HG03095 (cell line): ENCODE results near the gene C1QTNF3.
"Not testable (repeated sequence)": the region's sequence is repeated elsewhere in the genome, so short reads cannot be mapped to it uniquely, and the experiment has no call there.

Experiments
- ATAC-seq: cut with Tn5 transposase; IDR thresholded peaks from one replicate; pipeline ENCODE4 v1.9.1; 2021; ENCODE audit warnings: moderate library complexity; ENCODE audit not compliant: unreplicated experiment

C1QTNF3 gene

DNA sequence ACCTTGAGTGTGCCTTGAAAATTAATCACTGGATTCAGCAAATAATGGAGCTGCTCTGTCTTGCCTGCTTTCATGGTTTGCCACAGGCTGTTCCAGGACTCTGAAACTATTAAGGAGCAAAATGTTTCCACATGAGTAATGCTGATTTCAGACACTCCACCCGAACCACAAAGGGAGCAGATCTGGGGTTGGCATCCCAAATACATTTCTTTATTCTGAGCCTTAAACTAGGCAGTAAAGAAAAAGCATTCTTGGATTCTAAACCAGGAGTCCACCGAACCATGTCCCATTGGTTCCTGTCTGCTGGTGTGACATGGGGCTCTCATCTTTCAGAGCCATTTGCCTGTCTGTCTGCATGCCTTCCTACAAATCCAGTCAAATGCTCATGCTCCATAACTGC lies 10.1 kb upstream of the C1QTNF3 start:
- no peak for ATAC-seq

DNA sequence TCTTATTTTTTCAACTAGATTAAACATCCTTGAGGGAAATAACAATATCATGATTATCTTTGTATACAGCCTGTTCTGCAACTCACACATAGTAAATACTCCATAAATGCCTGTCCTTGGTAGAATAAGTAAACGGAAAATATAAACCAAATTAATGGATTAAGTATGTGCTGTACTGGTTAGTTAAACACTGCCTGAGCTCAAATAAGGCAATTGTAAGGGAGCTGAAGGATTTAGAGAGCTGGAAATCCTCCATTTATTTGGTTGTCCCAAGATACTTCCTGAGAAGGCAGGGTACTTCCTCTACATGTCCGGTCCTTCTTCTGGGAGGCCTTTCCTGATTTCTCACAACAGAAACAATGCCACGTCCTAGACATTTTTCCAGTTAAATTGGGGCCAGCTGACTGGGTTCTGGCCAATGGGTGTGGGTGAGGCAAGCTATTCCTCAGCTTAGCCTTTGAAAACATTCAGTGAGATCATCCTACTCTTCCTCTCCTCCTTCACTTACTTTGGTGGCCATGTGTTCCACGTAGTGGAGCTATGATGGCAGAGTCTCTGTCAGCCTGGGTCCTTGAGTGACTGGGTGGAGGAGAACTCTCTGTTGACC lies 8.5 kb upstream of the C1QTNF3 start:
- no peak for ATAC-seq

DNA sequence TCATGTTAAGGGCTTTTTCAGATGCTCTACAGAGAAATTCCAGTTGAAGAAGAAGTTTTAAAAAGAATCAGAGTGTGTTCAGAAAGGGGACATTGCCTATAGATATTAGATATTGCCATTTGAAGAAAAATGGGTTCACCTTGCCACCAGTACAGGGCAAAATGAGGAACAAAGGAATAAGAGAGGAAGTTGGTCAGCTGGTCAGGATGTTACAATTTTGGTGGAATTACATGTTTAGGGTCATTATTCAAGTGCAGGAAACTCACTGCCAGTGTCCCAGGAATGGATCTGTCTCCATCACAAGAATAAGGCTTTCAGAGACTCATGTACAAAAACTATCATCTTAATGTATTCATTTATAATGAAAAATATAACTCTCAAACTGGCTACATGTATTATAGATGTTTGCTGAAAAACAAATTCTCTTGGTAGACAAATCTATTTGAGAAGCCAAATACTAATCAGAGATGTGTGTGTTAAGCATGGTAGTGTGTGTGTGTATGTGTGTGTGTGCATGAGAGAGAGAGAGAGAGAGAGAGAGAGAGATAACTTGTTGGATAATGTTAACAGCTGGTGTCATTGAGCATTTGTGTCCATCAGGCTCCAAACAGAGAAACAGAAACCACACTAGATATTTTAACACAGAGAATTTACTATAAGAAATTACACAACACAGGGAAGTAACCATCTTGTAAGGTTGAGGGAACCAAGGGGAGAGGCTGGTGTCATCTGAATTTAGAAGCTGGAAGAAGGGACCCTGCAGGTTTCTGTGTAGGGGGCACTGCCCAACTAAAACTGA lies 5.0 kb upstream of the C1QTNF3 start:
- no peak for ATAC-seq

DNA sequence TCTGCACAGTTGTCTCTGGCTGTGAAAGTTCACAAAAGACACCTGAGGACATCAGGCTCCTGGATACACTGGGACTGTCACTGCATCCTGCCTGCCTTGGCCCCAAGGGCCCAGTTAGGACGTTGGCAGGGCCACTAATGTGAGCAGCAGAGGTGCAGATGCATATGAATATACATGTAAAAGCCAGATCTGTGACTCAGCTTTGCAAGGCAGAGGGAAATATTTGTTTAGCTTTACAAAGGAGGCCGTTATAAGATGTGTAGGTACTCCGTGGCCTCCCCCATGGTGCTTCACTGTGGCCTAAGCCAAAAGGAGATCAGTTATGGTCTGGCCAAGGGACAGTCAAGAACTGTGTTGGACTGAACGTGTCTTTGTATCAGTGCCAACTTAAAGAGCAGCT lies 4.1 kb upstream of the C1QTNF3 start:
- ATAC-seq, result no peak

DNA sequence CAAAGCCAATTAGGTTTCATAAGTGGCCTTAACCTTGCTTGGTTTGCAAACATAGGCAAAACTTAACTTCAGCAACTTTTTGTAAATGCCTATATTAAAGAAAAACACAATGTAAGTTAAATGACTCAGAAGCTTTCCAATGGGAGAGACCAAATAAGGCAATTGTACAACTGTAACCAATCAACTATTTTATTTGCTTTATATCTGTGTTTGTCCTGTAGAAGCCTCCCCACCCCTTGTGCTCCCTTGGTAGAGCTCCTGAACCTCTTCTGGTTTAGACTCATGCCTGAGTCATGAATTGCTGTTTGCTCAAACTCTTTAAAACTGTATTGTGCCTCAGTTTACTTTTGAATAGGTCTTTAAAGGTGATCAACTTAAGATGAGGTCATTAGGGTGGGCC lies 3.0 kb upstream of the C1QTNF3 start:
- no peak for ATAC-seq

- ATAC-seq, result no peak
Observed at GRCh38 chr5:34045023-34045422, 2.0 kb upstream of the C1QTNF3 start.

- no peak for ATAC-seq
Observed at GRCh38 chr5:34042321-34042720, 692 bp downstream of the C1QTNF3 start.

GRCh38 chr5:34041247-34041972 lies 1.6 kb downstream of the C1QTNF3 start:
- no peak for ATAC-seq

DNA sequence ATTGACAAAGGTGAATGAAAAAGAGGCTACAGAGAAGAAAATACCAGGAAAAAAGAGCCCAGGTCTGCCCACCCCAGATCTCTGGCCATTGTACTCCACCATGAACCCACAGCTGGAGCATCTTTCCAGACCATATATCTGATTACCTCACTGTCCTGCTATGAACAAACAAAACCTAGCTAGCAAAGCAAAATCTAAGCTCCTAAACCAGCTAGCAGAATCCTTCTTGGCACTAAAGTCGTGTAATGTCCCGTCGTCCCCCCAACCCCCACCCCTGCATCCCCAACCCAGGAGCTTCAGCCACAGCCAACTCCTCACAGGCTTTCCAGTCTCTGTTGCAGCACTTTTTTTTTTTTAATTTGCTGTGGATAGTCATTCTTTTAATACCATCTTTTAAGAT lies 2.5 kb downstream of the C1QTNF3 start:
- no peak for ATAC-seq

DNA sequence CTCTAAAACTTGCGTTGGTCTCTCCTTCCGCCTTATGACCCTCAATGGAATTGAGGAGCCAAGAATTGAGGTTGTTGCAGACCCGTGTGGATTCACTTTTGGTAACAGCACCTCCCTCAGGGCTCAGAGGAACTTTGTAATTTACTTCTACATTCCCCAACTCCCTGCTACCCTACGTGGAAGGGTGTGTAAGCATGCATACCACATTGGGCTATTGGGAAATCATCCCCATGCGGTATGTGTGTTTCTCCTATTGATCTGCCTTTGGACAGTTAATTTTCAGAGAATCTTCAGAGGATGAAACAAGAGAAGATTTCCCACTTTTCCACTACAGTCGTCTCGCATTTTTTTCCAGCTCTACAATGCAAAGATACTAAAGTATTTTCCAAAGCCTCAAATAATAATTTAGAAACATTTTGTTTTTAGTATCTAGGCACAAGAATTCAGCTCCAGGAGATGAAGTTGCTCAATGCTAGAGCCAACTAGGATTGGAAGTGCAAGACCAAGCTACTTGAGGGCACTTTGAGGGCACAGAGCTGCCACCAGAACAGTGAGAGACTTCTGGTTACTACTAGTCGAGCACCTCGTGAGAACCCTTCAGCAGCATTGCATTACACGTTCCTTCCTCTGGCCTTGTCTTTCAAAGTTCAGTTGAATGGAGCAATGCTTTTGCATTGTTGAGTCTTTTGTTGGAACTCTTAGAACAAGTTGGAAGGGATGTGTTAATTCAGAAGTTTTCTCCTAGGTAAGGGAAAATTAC lies 3.4 kb downstream of the C1QTNF3 start:
- ATAC-seq, result no peak

GRCh38 chr5:34038838-34039237 lies 4.2 kb downstream of the C1QTNF3 start:
- no peak for ATAC-seq

- ATAC-seq, result no peak
Observed at GRCh38 chr5:34038390-34038789, 4.6 kb downstream of the C1QTNF3 start.

GRCh38 chr5:34037726-34038125 lies 5.3 kb downstream of the C1QTNF3 start:
- no peak for ATAC-seq

DNA sequence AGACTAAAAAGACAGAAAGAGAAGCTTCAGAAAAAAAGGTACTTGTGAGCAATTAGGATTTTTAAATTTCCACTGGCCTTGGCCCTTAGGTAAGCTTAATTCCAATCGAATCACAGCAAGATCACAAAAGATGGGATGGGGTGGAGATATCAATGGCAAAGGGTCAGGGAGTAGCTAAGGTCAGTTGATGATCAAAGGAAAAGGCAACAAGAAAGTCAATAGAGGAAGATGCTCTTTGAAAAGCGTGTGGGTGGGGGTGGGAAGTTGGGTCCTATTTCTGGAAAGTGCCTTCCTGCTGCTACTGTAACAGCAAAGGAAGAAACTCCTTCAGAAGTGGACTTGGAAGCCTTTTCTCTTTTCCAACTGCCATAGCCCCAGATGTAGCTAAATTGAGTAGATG lies 7.3 kb downstream of the C1QTNF3 start:
- no peak for ATAC-seq

DNA sequence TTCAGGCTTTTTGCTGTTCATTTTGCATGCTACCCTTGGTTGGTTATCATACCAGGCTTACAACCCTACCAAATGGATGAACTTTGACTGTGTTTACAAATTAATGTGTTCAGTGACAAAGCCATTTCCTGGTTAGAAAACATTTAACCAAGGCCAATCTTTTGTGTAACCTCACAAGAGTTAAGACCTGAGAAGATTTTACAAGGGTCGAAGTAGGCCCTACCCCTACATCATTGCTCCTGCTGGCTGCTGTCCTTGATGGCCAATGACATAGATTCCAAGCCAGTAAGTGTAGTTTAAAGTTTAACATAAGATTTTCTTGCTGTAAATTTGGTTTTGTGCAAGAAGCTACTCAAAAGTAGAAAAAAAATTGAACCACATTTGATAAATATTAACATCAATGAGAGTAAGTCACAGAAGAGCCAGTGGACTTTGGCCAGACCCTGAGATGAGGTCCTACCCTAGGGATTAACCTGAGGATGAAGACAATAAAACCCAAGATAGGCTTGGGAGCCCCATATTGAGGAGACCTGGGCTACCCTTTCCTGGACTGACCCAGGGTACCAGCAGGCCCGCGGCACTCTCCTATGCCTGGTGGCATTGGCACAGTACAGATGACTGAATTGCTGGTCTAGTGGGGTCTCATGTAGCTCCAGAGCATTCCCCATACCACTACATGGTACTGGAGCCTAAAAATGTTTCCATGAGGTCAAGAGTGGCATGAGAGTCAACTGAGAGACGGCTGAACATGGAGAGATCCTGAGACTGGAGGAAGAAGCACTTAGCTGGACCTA lies 8.3 kb downstream of the C1QTNF3 start:
- ATAC-seq, result no peak

DNA sequence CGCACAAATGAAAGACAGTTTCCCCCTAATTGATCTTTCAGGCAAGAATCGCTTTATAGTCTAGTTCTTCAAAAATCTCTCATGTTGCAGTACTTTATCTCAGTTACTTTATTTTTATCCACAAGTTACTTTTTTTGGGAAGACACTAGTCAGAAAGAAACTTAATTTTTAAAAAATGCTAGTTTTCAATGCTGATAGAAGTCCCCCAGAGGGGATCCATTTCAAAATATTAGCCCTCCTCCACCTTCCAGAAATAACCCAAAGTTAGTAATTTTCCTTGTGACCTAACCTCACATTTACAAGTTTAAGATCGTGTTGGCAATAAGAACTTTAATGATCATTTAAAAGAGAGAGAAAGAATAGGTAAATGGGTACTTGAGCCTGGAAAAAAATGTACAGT lies 11.0 kb downstream of the C1QTNF3 start:
- ATAC-seq, result no peak

- no peak for ATAC-seq
Observed at GRCh38 chr5:34031117-34031516, 11.9 kb downstream of the C1QTNF3 start.

DNA sequence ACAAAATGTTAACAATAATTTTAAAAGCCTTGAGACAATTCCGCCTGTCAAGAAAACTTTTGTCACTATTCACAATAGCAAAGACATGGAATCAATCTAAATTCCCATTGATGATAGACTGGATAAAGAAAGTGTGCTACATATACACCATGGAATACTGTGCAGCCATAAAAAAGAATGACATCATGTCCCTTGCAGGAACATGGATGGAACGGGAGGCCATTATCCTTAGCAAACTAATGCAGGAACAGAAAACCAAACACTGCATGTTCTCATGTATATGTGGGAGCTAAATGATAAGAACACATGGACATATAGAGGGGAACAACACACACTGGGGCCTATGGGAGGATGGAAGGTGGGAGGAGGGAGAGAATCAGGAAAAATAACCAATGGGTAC lies 12.4 kb downstream of the C1QTNF3 start:
- not testable (repeated sequence) for ATAC-seq

- ATAC-seq, result no peak
Observed at GRCh38 chr5:34030048-34030447, 13.0 kb downstream of the C1QTNF3 start.

DNA sequence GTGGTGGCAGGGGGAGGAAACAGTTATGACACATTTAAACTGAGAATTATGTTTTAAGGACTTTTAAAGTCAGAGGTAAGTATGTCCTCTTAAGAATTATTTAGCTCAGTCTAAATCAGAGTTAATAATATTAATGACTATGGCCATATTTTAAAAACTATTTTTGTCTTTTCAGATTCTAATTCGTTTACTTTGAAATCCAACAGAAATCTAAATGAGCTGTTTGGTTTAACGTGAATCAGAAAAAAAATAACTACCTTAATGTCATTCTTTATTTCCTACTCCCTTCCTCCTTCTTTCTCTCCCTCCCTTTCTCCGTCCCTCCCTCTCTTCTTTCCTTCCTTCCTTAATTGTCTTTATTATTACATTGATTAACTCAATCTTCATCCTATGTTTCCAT lies 14.7 kb downstream of the C1QTNF3 start:
- no peak for ATAC-seq
